K562 (cell line): ENCODE data around the gene ORC2. TPM values are rescaled to one million over a fixed set of nuclear protein-coding genes. Genes with fewer than 3 reads are reported as not detected.
A peak's percentile ranks its signal among the peaks of the same experiment; 100 is the strongest.

Source experiments
- COPS2 ChIP-seq: fragments of 450-650 bp; conservative IDR thresholded peaks from 2 replicates; pipeline ENCODE4 v1.6.1; 2016; ENCODE audit warnings: mild to moderate bottlenecking, moderate library complexity
- CTBP1 ChIP-seq: fragments of 450-650 bp; IDR thresholded peaks from 2 replicates; pipeline ENCODE4 v1.6.1; 2016; ENCODE audit warnings: borderline replicate concordance
- E2F1 ChIP-seq: sonication (generic); formaldehyde crosslinking; IDR thresholded peaks from 2 replicates; pipeline ENCODE4 v1.8.1; 2023; ENCODE audit warnings: mild to moderate bottlenecking, missing genetic modification reagents, moderate library complexity
- E2F3 ChIP-seq: fragments of 250-450 bp; sonication (Bioruptor Pico); IDR thresholded peaks from 2 replicates; pipeline ENCODE4 v1.4.0; 2020; ENCODE audit warnings: mild to moderate bottlenecking
- ELF2 ChIP-seq: fragments of 250-450 bp; sonication (Bioruptor Pico); IDR thresholded peaks from 2 replicates; pipeline ENCODE4 v1.5.0; 2021; ENCODE audit warnings: mild to moderate bottlenecking
- FOXO4 ChIP-seq: fragments of 450-650 bp; formaldehyde crosslinking; IDR thresholded peaks from 2 replicates; pipeline ENCODE4 v1.4.0; 2020; ENCODE audit warnings: mild to moderate bottlenecking, moderate library complexity
- HMG20A ChIP-seq: fragments of 450-650 bp; formaldehyde crosslinking; conservative IDR thresholded peaks from 2 replicates; pipeline ENCODE4 v1.4.0; 2020; ENCODE audit warnings: mild to moderate bottlenecking, mixed read lengths
- HNRNPUL1 ChIP-seq: fragments of 200-400 bp; formaldehyde crosslinking; IDR thresholded peaks from 2 replicates; pipeline ENCODE4 v1.6.1; 2017; ENCODE audit warnings: low read length
- IRF1 ChIP-seq: sonication (generic); formaldehyde crosslinking; IDR thresholded peaks from 2 replicates; pipeline ENCODE4 v1.8.0; 2022; ENCODE audit warnings: missing genetic modification reagents, mild to moderate bottlenecking, borderline replicate concordance
- MIER1 ChIP-seq: fragments of 450-650 bp; IDR thresholded peaks from 2 replicates; pipeline ENCODE4 v1.6.1; 2016; ENCODE audit warnings: antibody characterized with exemption, mild to moderate bottlenecking, low read depth
- NR1H2 ChIP-seq: sonication (generic); formaldehyde crosslinking; IDR thresholded peaks from 2 replicates; pipeline ENCODE4 v1.4.0; 2020; ENCODE audit warnings: mild to moderate bottlenecking, missing genetic modification reagents
- RBM14 ChIP-seq: fragments of 200-400 bp; formaldehyde crosslinking; IDR thresholded peaks from 2 replicates; pipeline ENCODE4 v1.6.1; 2018; ENCODE audit warnings: low read depth, mild to moderate bottlenecking, low read length, moderate library complexity, borderline replicate concordance; ENCODE audit not compliant: insufficient read depth
- THAP7 ChIP-seq: fragments of 250-450 bp; sonication (Bioruptor Pico); IDR thresholded peaks from 2 replicates; pipeline ENCODE4 v1.5.0; 2021
- USF2 ChIP-seq: sonication (generic); formaldehyde crosslinking; IDR thresholded peaks from 2 replicates; pipeline ENCODE4 v1.5.0; 2020; ENCODE audit warnings: missing genetic modification reagents
- ZHX1 ChIP-seq: fragments of 150-350 bp; conservative IDR thresholded peaks from 2 replicates; pipeline ENCODE4 v1.6.1; 2014; ENCODE audit warnings: low read length
- ZNF165 ChIP-seq: fragments of 250-450 bp; sonication (Bioruptor Pico); IDR thresholded peaks from 2 replicates; pipeline ENCODE4 v1.4.0; 2020; ENCODE audit warnings: borderline replicate concordance
- ZNF174 ChIP-seq: fragments of 250-450 bp; sonication (Bioruptor Pico); IDR thresholded peaks from 2 replicates; pipeline ENCODE4 v1.4.0; 2020; ENCODE audit warnings: mild to moderate bottlenecking
- ZNF311 ChIP-seq: fragments of 250-450 bp; sonication (Bioruptor Pico); IDR thresholded peaks from 2 replicates; pipeline ENCODE4 v1.4.0; 2020; ENCODE audit warnings: mild to moderate bottlenecking, moderate library complexity
- ZNF316 ChIP-seq: fragments of 450-650 bp; IDR thresholded peaks from 2 replicates; pipeline ENCODE4 v1.6.1; 2016
- ZNF668 ChIP-seq: fragments of 250-450 bp; sonication (Bioruptor Pico); IDR thresholded peaks from 2 replicates; pipeline ENCODE4 v1.8.0; 2022; ENCODE audit warnings: mild to moderate bottlenecking, inconsistent platforms
- ZNF780A ChIP-seq: fragments of 250-450 bp; sonication (Bioruptor Pico); IDR thresholded peaks from 2 replicates; pipeline ENCODE4 v1.5.0; 2021; ENCODE audit warnings: mild to moderate bottlenecking
- polyA plus RNA-seq, 8 experiments: library from polyadenylated mRNA; depleted of rRNA in 4 of 8; stranded (reverse) in 5 of 8; unstranded in 3 of 8; fragments of >200 nt; fragmentation: Nextera tagmentation in 2 of 8; fragmentation: Illumina TruSeq in 1 of 8; extraction: Ambion mirVana in 2 of 8; extraction: Trizol in 1 of 8; gene quantifications; 2 replicates each; pipeline versions ENCODE4 v1.2.1 to v1.2.3, GENCODE V29; 2011 to 2014; ENCODE audit warnings: inconsistent platforms in 1 of 8, missing spikeins in 1 of 8
- total RNA-seq, 7 experiments: library from RNA; depleted of rRNA in 6 of 7; stranded (reverse); fragments of >200 nt in 6 of 7; fragmentation: Illumina TruSeq in 2 of 7; extraction: Trizol in 2 of 7; gene quantifications; 2 replicates each; pipeline versions ENCODE4 v1.2.1 to v1.2.3, GENCODE V29; 2011 to 2021; ENCODE audit warnings: low replicate concordance in 1 of 7

ORC2 gene
- total and polyA plus RNA-seq, 9 of the 15 experiments (the other 6 are each of a cell fraction or from before 2014, with no cell fraction given), result 5.6 to 41.1 (median 19.0) TPM

GRCh38 chr2:200888704-200889625, 74.5 kb downstream of the ORC2 start, which contains the start of the genes NIF3L1 and PPIL3 (continued):
- TF ChIP-seq ZHX1, result no peak
- no peak for TF ChIP-seq HMG20A
- TF ChIP-seq ELF2 (CRISPR knock-in tag), result peak; percentile 47; the same call in 1 of the 2 replicates
- TF ChIP-seq ZNF174 (CRISPR knock-in tag), result no peak
- TF ChIP-seq E2F3 (CRISPR knock-in tag), result no peak
- 0 out of 2 replicates have a peak, but pooled peaks have one; percentile 49 for TF ChIP-seq MIER1
- TF ChIP-seq HNRNPUL1, result no peak
- no peak for TF ChIP-seq ZNF668 (CRISPR knock-in tag)
- TF ChIP-seq USF2 (CRISPR knock-in tag), result no peak
- no peak for TF ChIP-seq ZNF780A
- no peak for TF ChIP-seq ZNF165 (CRISPR knock-in tag)
- TF ChIP-seq RBM14, result no peak
- TF ChIP-seq E2F1 (CRISPR knock-in tag), result peak; percentile 75
- TF ChIP-seq ZNF311 (CRISPR knock-in tag), result no peak
- no peak for TF ChIP-seq NR1H2 (CRISPR knock-in tag)
- TF ChIP-seq ZNF316, result no peak
- peak; percentile 37; the same call in 1 of the 2 replicates for TF ChIP-seq CTBP1
- no peak for TF ChIP-seq IRF1 (CRISPR knock-in tag)
- no peak for TF ChIP-seq FOXO4
- no peak for TF ChIP-seq COPS2
- TF ChIP-seq THAP7 (CRISPR knock-in tag), result no peak
